Measurements from ENCODE around the gene PADI1.

DNA sequence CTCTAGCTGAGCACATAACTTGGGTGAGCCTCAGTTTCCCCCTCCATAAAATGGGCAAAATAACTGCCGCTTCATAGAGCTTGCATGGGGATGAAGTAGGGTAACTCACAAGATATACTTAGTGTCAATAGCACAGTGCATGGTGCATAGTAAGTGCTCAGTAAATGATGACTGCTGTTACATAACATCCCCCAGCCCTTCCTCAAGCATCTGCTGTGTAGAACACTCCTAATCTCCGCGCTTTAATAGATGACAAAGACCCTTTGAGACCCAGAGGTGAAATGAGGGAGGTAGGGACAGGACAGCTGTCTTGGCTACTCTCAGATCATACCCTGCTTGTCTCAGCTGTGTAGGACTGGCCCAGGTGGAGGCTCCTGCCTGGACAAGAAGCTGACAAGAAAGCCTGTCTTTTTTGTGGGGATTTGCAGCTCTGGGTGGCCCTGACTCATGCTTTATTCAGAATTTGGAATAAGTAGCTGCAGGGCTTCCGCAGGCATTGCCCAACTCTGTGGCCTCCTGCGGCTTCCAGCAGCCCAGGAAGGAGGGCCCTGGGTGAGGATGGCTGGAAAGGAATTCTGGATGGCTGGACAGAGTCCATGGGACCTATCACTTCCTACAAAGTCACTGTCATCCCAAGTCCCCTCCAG, 82.3 kb downstream of the PADI1 start:
- no peak for TF ChIP-seq POLR2A (IDR thresholded peaks at IDR 0.05)
- TF ChIP-seq, protein P1, sequence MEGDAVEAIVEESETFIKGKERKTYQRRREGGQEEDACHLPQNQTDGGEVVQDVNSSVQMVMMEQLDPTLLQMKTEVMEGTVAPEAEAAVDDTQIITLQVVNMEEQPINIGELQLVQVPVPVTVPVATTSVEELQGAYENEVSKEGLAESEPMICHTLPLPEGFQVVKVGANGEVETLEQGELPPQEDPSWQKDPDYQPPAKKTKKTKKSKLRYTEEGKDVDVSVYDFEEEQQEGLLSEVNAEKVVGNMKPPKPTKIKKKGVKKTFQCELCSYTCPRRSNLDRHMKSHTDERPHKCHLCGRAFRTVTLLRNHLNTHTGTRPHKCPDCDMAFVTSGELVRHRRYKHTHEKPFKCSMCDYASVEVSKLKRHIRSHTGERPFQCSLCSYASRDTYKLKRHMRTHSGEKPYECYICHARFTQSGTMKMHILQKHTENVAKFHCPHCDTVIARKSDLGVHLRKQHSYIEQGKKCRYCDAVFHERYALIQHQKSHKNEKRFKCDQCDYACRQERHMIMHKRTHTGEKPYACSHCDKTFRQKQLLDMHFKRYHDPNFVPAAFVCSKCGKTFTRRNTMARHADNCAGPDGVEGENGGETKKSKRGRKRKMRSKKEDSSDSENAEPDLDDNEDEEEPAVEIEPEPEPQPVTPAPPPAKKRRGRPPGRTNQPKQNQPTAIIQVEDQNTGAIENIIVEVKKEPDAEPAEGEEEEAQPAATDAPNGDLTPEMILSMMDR (IDR thresholded peaks at IDR 0.05) = no peak
